GM18867 (cell line): ENCODE data around the gene CEP85.
"Not testable (repeated sequence)": the region's sequence is repeated elsewhere in the genome, so short reads cannot be mapped to it uniquely, and the experiment has no call there.

Experiments used
- ATAC-seq: cut with Tn5 transposase; IDR thresholded peaks from one replicate; pipeline ENCODE4 v1.9.1; 2021; ENCODE audit warnings: mild to moderate bottlenecking, moderate library complexity; ENCODE audit not compliant: unreplicated experiment

The CEP85 gene

GRCh38 chr1:26288311-26288941, 54.4 kb downstream of the CEP85 start:
- no peak for ATAC-seq

GRCh38 chr1:26289158-26290059, 55.4 kb downstream of the CEP85 start:
- ATAC-seq = peak; percentile 37

GRCh38 chr1:26290122-26290881, 56.3 kb downstream of the CEP85 start:
- ATAC-seq = no peak

GRCh38 chr1:26290882-26291261, 56.9 kb downstream of the CEP85 start:
- no peak for ATAC-seq

- ATAC-seq = no peak
These were observed 57.4 kb downstream of the CEP85 start for GRCh38 chr1:26291433-26291832.

- ATAC-seq = no peak
These were observed 57.9 kb downstream of the CEP85 start for GRCh38 chr1:26291939-26292338.

GRCh38 chr1:26292735-26293134, 58.7 kb downstream of the CEP85 start:
- not testable (repeated sequence) for ATAC-seq

- ATAC-seq = no peak
These were observed 60.0 kb downstream of the CEP85 start for GRCh38 chr1:26293911-26294463.

- no peak for ATAC-seq
These were observed 61.5 kb downstream of the CEP85 start for GRCh38 chr1:26295194-26296138.

GRCh38 chr1:26296340-26297056, 62.5 kb downstream of the CEP85 start:
- ATAC-seq = no peak

GRCh38 chr1:26297057-26297790, 63.2 kb downstream of the CEP85 start:
- no peak for ATAC-seq

- no peak for ATAC-seq
These were observed 63.8 kb downstream of the CEP85 start for GRCh38 chr1:26297791-26298124.

GRCh38 chr1:26300578-26301275, 66.7 kb downstream of the CEP85 start:
- ATAC-seq = no peak

GRCh38 chr1:26302733-26303405, 68.9 kb downstream of the CEP85 start:
- ATAC-seq = no peak

GRCh38 chr1:26305667-26306289, 71.8 kb downstream of the CEP85 start:
- ATAC-seq = no peak

- peak; percentile 98 for ATAC-seq
These were observed 72.6 kb downstream of the CEP85 start, which contains the start of gene UBXN11 for GRCh38 chr1:26306290-26307229. Gene UBXN11 (minus strand): TSS chr1:26306636. CDS start chr1:26302883, 3,753 bp downstream.
